ENCODE data around the gene DKK2.

DKK2 gene

DNA sequence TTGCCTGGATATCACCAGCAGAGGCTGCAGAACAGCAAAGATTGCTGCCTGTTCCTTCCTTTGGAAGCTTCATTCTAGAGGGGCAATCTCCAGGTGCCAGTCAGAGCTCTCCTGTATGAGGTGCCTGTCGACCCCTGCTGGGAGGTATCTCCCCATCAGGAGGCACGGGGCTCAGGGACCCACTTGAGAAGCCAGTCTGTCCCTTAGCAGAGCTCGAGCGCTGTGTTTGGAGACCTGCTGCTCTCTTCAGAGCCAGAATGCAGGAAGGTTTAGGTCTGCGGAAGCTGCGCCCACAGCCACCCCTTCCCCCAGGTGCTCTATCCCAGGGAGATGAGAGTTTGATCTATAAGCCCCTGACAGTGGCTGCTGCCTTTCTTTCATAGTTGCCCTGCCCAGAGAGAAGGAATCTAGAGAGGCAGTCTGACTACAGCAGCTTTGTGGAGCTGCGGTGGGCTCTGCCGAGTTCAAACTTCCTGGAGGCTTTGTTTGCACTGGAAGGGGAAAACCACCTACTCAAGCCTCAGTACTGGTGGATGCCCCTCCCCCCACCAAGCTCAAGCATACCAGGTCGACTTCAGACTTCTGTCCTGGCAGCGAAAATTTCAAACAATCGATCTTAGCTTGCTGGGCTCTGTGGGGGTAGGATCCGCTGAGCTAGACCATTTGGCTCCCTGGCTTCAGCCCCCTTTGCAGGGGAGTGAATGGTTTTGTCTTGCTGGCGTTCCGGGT, 57.9 kb downstream of the DKK2 start:
- DNase-seq (ENCODE audit: low read depth): no peak
- no peak overlapping the region for H3K4me3 ChIP-seq (ENCODE audit: low read length)
- TF ChIP-seq, protein P1, sequence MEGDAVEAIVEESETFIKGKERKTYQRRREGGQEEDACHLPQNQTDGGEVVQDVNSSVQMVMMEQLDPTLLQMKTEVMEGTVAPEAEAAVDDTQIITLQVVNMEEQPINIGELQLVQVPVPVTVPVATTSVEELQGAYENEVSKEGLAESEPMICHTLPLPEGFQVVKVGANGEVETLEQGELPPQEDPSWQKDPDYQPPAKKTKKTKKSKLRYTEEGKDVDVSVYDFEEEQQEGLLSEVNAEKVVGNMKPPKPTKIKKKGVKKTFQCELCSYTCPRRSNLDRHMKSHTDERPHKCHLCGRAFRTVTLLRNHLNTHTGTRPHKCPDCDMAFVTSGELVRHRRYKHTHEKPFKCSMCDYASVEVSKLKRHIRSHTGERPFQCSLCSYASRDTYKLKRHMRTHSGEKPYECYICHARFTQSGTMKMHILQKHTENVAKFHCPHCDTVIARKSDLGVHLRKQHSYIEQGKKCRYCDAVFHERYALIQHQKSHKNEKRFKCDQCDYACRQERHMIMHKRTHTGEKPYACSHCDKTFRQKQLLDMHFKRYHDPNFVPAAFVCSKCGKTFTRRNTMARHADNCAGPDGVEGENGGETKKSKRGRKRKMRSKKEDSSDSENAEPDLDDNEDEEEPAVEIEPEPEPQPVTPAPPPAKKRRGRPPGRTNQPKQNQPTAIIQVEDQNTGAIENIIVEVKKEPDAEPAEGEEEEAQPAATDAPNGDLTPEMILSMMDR (conservative IDR thresholded peaks at IDR 0.05; ENCODE audit: low read length): no peak

DNA sequence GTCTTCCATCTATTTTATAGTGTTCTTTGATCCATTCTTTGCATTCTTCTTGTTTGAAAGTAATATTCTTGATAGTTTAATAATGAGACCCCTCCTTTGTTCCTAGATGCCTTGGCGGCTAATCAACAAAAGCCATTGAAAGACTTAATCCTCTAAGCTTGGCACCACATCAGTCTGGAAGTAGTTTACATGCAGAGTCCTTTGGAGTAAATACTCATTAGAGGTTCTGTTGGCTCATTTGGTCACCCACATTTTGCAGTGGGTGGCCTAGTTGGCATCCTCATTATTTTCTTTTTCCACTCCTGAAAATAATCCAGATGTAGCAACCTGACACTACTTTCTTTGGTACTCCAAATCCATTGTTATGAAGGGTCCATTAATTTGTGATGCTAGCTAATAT, 64.5 kb downstream of the DKK2 start:
- TF ChIP-seq, protein P1 (conservative IDR thresholded peaks at IDR 0.05; ENCODE audit: low read length): no peak

DNA sequence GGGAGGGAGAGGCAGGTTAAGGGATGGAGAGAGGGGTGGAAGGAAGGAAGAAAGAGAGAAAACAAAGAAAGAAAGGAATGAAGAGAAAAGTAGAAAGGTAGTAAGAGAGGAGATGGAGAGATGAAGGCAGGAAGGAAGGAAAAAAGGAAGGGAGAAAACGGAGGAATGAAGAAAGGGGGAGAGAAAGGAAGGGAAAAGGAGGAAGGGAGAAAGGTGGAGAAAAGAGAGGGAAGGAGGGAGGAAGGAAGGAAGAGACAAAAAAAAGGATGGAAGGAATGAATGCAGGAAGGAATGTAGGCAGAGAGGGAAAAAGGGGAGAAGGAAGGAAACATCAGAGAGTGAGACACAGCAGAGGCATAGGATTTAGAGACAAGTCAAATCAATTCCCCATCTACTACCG, 68.2 kb downstream of the DKK2 start:
- H3K4me3 ChIP-seq (ENCODE audit: low read length): no peak overlapping the region
- TF ChIP-seq, protein P1 (conservative IDR thresholded peaks at IDR 0.05; ENCODE audit: low read length): no peak
- DNase-seq (ENCODE audit: low read depth): no peak

More for the DNA sequence above, 64.5 kb downstream of the DKK2 start:
- no peak overlapping the region for H3K4me3 ChIP-seq (ENCODE audit: low read length)
- DNase-seq (ENCODE audit: low read depth): no peak

DNA sequence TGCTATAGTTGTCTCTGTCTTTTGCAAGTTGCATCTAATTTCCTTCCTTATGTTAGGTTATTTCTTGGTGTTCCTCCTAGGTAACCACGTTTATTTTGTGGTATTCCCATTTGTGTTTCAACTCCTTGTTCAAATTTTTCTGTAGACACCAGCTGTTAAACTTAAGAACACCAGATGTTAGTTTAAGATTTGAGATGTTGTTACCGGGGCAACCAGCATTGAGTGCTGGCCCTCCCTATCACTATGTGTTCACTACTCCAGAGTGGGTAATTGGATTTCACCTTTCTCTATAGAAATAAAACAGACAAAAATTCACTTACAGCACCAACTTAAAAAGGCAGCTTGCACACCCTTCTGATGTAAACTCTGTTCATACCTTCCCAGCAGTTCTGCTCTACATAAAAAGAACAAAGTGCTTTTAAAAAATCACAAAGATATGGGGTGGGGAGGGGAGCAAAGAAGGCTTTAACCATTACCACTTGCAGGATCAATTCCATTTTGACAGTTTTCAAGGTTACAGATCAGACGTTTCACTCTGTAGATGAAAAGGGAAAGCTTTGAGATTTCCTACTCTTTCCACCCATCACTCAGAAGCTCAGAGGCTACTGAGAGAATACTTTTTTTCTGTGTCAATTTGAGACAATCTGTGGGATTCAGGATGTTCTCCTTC, 82.9 kb downstream of the DKK2 start:
- TF ChIP-seq, protein P1 (conservative IDR thresholded peaks at IDR 0.05; ENCODE audit: low read length): no peak
- no peak overlapping the region for H3K4me3 ChIP-seq (ENCODE audit: low read length)
- peak; percentile 25 for DNase-seq (ENCODE audit: low read depth)

DNA sequence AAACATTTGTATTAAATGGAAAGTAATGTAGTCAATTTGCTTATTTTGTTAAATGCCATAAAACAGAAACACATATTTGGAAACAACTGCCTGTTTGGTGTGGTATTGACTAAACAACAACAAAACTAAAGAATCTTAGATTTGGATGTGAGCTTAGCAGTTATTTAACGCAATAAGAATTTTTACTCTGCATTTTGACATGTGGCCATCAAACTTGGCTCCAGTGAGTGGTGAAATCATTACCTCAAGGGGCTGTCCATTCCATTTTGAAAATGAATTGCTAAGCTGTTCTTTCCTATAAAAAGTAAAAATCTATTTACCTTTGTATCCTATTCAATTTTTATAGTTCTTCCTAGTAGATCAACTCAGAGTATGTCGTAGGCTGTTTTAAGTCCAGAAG, 84.2 kb downstream of the DKK2 start:
- DNase-seq (ENCODE audit: low read depth): no peak
- TF ChIP-seq, protein P1 (conservative IDR thresholded peaks at IDR 0.05; ENCODE audit: low read length): no peak
- H3K4me3 ChIP-seq (ENCODE audit: low read length): no peak overlapping the region

DNA sequence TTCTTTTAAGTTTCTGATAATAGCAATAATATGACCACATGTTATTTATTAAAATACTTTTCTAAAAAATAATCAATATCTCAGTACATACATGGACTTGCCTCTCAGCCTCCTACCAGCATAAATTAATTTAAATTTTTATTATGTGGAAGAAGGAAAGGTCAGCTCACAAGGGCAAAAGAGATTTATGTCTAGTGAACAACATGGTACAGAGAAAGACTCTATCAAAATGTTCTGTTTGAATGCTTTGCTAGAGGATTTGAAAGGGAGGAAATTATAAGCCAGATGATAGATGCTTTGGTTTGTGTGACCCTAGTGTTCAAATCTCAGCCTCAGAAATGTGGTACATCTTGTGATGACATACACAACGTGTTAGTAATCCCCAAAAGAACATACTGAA, 94.3 kb downstream of the DKK2 start:
- DNase-seq (ENCODE audit: low read depth): no peak
- TF ChIP-seq, protein P1 (conservative IDR thresholded peaks at IDR 0.05; ENCODE audit: low read length): no peak
- no peak overlapping the region for H3K4me3 ChIP-seq (ENCODE audit: low read length)

DNA sequence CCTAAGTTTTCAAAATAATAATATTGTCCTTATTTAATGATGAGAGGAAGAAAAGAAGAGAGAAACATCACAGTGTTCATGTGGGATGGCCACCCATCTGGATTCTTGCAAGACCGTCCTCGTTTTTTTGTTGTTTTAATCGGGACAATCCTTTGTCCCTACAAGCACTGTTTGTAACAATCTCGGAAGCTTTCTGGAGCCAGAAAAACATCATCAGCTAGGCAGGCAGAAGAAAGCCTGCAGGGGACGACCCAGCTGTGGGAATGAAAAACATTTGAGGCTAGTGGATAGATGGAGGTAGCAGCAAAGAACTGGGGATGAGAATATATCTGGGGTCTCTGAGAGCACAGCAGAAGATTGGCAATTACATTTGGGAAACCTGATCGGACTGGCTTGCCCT, 105.6 kb downstream of the DKK2 start:
- no peak overlapping the region for H3K4me3 ChIP-seq (ENCODE audit: low read length)
- TF ChIP-seq, protein P1 (conservative IDR thresholded peaks at IDR 0.05; ENCODE audit: low read length): no peak
- DNase-seq (ENCODE audit: low read depth): no peak

Data from AG10803 (cell line).